ENCODE results near the gene COX8A. TPM values are rescaled to one million over a fixed set of nuclear protein-coding genes. Genes with fewer than 3 reads are reported as not detected.

Gene COX8A, protein sequence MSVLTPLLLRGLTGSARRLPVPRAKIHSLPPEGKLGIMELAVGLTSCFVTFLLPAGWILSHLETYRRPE
- total RNA-seq (712 and 1,446 TPM in 2 replicates), polyA plus RNA-seq (789 and 1,014 TPM in 2 replicates)

DNA sequence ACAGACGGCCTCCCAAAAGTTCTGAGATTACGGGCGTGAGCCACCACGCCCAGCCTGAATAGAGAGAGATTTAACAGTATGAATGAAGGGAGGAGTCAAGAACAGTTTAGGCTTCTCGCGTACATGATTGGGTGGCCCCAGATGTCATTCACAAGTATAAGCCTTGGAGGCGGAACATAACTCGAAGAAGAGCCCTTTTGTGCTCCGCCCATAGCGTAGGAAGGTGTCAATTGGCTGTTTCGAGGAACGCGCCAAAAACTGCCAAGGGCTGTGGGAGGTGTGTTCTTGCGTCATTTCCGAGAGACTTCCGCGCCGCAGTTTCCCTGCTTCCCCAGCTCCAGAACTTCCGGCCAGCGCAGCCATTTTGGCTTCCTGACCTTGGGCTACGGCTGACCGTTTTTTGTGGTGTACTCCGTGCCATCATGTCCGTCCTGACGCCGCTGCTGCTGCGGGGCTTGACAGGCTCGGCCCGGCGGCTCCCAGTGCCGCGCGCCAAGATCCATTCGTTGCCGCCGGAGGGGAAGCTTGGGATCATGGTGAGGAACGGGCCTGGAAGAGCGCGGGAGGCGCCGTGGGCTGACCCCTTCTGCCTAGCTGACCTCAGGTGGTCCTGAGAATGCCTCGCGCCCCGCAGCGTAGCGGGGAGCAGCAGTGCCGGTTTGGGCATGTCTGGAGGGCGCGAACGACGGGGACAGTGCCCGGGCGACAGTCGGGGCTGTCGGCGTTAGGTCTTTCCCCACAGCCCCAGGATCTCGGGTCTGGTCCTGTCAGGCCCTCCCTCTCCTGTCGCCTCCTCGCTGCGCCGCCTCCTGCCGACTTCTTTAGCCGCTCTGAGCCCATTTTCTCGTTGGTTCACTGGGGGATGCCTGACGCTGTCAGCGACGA is at the start of gene COX8A:
COX8A (plus strand) TSS at position 362 of the 885 bp plus-strand sequence; CDS start at position 423, 61 bp downstream.
- Histone ChIP-seq H3K27me3 (no peaks in the 10 kb centered on the region), H3K4me1 (ENCODE audit: low read depth) (peaks cover 11% of the 10 kb centered on the region), H3K9me3 (ENCODE audit: low read depth) (no peaks in the 10 kb centered on the region), H3K27ac (peak within 1 kb of the TSS; percentile 92), H3K36me3 (no peaks in the 10 kb centered on the region), H3K4me3 (peak within 1 kb of the TSS; percentile 50)
- peak; percentile 99 to 100 for DNase-seq (ENCODE audit: low read depth in 1 of 2, low spot score in 1 of 2)
- TF ChIP-seq, protein P1, sequence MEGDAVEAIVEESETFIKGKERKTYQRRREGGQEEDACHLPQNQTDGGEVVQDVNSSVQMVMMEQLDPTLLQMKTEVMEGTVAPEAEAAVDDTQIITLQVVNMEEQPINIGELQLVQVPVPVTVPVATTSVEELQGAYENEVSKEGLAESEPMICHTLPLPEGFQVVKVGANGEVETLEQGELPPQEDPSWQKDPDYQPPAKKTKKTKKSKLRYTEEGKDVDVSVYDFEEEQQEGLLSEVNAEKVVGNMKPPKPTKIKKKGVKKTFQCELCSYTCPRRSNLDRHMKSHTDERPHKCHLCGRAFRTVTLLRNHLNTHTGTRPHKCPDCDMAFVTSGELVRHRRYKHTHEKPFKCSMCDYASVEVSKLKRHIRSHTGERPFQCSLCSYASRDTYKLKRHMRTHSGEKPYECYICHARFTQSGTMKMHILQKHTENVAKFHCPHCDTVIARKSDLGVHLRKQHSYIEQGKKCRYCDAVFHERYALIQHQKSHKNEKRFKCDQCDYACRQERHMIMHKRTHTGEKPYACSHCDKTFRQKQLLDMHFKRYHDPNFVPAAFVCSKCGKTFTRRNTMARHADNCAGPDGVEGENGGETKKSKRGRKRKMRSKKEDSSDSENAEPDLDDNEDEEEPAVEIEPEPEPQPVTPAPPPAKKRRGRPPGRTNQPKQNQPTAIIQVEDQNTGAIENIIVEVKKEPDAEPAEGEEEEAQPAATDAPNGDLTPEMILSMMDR (IDR thresholded peaks at IDR 0.05; ENCODE audit: low read depth, low read length), result no peak

DNA sequence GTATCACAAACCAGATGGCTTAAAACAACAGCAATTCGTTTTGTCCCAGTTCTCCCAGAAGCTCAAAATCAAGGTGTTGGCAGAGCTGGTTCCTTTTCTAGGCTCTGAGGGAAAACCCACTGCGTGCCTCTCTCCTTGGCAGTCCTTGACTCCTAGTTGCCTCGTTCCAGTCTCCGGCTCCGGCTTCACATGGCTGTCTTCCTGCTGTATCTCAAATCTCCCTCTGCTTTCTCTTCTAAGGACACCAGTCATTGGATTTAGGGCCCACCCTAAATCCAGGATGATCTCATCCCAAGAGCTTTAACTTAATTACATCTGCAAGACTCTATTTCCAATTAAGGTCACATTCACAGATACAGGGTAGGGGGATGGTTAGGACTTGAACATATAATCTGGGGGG is 44.8 kb upstream of the COX8A start:
- no peak for DNase-seq (ENCODE audit: low read depth in 1 of 2, low spot score in 1 of 2)
- Histone ChIP-seq H3K36me3 (no peaks in the 10 kb centered on the region), H3K4me3 (no peak overlapping the region), H3K27ac (no peak overlapping the region), H3K4me1 (ENCODE audit: low read depth) (no peaks in the 10 kb centered on the region), H3K9me3 (ENCODE audit: low read depth) (no peaks in the 10 kb centered on the region), H3K27me3 (no peaks in the 10 kb centered on the region)
- TF ChIP-seq, protein P1 (IDR thresholded peaks at IDR 0.05; ENCODE audit: low read depth, low read length), result no peak

DNA sequence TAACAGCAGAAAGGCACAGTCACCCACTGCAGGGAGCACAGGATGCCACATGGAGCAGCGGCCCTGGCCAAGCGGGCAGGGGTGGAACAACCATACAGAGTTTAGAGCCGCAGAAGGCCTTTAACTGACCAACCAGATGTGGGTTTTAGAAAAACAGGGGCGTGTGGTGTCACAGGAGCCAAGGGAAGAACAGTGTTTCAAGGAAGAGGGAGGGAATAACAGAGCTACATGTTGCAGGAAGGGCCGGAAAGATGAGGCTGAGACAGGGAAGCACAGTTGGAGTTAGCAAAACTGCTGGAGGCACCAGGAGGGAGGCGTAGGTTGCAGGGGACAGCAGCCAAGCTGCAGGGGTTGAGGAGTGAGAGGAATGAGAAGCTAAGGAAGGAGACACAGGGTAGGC is 43.4 kb upstream of the COX8A start:
- Histone ChIP-seq H3K36me3 (no peaks in the 10 kb centered on the region), H3K4me3 (no peak overlapping the region), H3K27me3 (no peaks in the 10 kb centered on the region), H3K27ac (no peak overlapping the region), H3K9me3 (ENCODE audit: low read depth) (no peaks in the 10 kb centered on the region), H3K4me1 (ENCODE audit: low read depth) (no peaks in the 10 kb centered on the region)
- TF ChIP-seq, protein P1 (IDR thresholded peaks at IDR 0.05; ENCODE audit: low read depth, low read length), result no peak
- peak in 1 of 2 donors; percentile 16 for DNase-seq (ENCODE audit: low read depth in 1 of 2, low spot score in 1 of 2)

DNA sequence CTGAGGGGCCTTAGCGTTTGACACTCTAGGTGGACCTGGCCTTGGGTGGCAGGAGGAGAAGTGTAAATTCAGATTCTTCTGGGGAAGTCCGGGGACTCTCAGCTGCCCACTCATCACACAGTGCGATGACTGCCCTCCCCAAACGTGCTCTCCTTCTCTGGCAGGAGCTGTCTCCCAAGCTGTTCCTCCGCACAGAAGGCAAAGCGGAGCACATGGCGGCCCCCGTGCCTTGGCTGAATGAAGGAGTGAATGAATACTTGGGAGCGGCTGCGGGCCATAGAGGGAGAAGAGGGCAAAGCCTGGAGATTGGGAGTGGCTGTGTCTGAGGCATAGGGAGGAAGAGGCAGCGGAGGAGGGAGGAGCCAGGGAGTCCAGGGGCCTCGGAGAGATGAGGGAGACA is 42.5 kb upstream of the COX8A start:
- TF ChIP-seq, protein P1 (IDR thresholded peaks at IDR 0.05; ENCODE audit: low read depth, low read length), result no peak
- Histone ChIP-seq H3K27me3 (no peaks in the 10 kb centered on the region), H3K27ac (no peak overlapping the region), H3K36me3 (no peaks in the 10 kb centered on the region), H3K4me1 (ENCODE audit: low read depth) (no peaks in the 10 kb centered on the region), H3K9me3 (ENCODE audit: low read depth) (no peaks in the 10 kb centered on the region), H3K4me3 (no peak overlapping the region)
- no peak for DNase-seq (ENCODE audit: low read depth in 1 of 2, low spot score in 1 of 2)

DNA sequence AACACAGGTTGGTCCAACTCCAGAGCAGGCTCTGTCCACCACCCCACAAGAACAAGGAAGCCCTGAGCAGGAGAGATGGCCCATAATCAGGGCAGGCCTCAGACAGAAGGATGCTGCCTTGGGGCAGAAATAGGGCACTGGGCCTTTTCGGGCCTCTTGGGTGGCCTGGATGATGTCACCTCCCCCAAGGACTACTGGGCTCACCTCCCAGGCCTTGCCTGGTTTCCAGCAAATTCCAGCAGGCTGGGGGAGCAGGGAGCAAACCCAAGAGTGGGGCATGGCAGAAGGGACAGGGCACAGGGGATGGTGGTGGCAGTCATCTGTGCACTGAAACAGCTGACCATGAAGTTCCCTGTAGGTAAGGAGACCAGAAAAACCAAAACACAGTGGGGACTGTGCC is 41.0 kb upstream of the COX8A start:
- no peaks in the 10 kb centered on the region for H3K36me3 ChIP-seq
- no peak overlapping the region for H3K4me3 ChIP-seq
- no peaks in the 10 kb centered on the region for H3K9me3 ChIP-seq (ENCODE audit: low read depth)
- DNase-seq (ENCODE audit: low read depth in 1 of 2, low spot score in 1 of 2), result peak in 1 of 2 donors; percentile 19
- no peak overlapping the region for H3K27ac ChIP-seq
- H3K4me1 ChIP-seq (ENCODE audit: low read depth), result no peaks in the 10 kb centered on the region
- no peaks in the 10 kb centered on the region for H3K27me3 ChIP-seq
- TF ChIP-seq, protein P1 (IDR thresholded peaks at IDR 0.05; ENCODE audit: low read depth, low read length), result no peak

Data from cardiac muscle cell (in vitro differentiated cells and primary cell).